HG03139 (cell line): ENCODE measurements around the gene OR2F1.
"Not testable (repeated sequence)": the region's sequence is repeated elsewhere in the genome, so short reads cannot be mapped to it uniquely, and the experiment has no call there.

Source experiments
- ATAC-seq: cut with Tn5 transposase; IDR thresholded peaks from one replicate; pipeline ENCODE4 v1.9.1; 2021; ENCODE audit not compliant: unreplicated experiment

OR2F1 gene

GRCh38 chr7:144006029-144006691 is 51.5 kb downstream of the OR2F1 start:
- no peak for ATAC-seq

DNA sequence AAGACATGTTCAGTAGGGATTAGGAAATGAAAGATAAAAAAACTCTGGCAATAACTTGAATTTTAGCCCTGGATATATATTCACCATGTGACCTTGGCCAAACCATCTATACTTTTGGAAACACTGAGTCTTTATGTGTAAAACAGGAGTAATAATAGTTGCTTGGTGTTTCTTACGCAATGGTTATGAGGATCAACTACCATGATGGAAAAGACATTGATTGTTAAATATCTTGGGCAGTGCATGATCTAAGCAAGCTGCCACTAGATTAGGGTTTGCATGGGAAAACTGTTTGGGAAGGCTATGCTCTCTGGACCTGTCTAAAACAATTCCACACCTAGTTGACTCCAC is 52.0 kb downstream of the OR2F1 start:
- ATAC-seq = no peak

- no peak for ATAC-seq
These were observed 54.7 kb downstream of the OR2F1 start for GRCh38 chr7:144009361-144009760.

DNA sequence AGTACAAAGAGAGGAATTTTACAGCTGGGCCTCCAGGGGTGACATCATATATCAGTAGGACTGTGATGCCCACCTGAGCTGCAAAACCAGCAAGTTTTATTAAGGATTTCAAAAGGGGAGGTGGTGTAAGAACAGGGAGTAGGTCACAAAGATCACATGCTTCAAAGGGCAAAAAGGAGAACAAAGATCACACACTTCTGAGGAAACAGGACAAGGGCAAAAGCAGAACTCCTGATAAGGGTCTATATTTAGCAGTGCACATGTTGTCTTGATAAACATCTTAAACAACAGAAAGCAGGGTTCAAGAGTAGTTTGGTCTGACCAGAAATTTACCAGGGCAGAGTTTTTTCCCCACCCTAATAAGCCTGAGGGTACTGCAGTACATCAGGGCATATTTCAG is 55.4 kb downstream of the OR2F1 start:
- not testable (repeated sequence) for ATAC-seq

GRCh38 chr7:144010821-144011220 is 56.2 kb downstream of the OR2F1 start:
- ATAC-seq = not testable (repeated sequence)

- ATAC-seq = no peak
These were observed 57.0 kb downstream of the OR2F1 start for GRCh38 chr7:144011458-144012230.
